Measurements from ENCODE around the gene WASF3.

DNA sequence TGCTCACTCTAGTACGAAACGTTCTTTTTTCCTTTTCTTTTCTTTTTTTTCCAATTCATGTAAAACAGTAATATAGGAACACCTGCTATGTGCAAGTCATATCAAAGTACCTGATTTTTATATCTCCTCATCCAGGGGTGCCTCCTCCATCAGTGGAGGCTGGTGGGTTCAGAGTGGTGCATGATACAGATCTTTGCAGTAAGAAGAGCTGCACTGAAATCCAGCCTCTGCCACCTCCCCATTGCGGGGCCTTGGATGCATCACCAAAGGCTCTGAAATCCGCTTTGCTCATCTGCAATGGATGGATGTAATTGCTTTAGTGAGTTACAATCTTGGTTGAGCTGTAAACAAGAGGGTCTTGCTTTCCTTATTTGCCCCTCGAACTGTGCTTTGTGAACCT is 164.8 kb downstream of the WASF3 start:
- TF ChIP-seq, protein P1, sequence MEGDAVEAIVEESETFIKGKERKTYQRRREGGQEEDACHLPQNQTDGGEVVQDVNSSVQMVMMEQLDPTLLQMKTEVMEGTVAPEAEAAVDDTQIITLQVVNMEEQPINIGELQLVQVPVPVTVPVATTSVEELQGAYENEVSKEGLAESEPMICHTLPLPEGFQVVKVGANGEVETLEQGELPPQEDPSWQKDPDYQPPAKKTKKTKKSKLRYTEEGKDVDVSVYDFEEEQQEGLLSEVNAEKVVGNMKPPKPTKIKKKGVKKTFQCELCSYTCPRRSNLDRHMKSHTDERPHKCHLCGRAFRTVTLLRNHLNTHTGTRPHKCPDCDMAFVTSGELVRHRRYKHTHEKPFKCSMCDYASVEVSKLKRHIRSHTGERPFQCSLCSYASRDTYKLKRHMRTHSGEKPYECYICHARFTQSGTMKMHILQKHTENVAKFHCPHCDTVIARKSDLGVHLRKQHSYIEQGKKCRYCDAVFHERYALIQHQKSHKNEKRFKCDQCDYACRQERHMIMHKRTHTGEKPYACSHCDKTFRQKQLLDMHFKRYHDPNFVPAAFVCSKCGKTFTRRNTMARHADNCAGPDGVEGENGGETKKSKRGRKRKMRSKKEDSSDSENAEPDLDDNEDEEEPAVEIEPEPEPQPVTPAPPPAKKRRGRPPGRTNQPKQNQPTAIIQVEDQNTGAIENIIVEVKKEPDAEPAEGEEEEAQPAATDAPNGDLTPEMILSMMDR (IDR thresholded peaks at IDR 0.05) = no peak
- TF ChIP-seq EP300 (IDR thresholded peaks at IDR 0.05) = no peak
